Stimulated activated CD4-positive, alpha-beta T cell treated with anti-CD3 and anti-CD28 coated beads, Interleukin-12 subunit alpha, Interleukin-12 subunit beta, amount 100 ng/mL, for 24 hours (primary cell): ENCODE measurements around the gene PTPN14.

ENCODE experiments used
- DNase-seq, 2 experiments: peaks; one replicate each; pipeline ENCODE4 v3.0.0-alpha.2; 2020; ENCODE audit warnings: low read depth in 2 of 2

The PTPN14 gene

DNA sequence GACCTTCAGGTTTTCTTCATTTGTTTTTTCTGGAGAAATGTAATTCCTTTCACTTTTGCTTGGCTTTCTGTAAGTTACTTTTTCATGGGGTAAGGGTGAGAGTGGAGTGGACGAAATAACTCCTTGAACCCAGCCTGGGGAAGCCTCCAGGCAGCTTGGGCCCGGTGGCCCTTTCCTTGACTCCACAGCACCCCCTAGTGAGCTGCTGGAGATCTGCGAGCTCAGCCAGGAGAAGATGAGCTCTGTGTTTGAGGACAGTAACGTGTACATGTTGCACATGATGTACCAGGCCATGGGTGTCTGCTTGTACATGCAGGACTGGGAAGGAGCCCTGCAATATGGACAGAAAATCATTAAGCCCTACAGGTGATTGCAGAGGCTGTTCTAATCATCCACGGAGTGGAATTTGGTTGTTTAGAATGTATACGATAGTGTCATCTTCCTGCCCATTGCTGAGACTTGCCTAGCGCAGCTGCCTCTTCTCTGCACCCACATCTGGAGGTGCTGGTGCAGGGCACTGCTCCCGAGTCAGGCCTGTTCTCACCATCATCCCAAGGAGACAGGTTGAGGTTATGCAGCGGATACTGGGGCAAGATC lies 219.5 kb downstream of the PTPN14 start:
- DNase-seq: peak; percentile 38 to 45

DNA sequence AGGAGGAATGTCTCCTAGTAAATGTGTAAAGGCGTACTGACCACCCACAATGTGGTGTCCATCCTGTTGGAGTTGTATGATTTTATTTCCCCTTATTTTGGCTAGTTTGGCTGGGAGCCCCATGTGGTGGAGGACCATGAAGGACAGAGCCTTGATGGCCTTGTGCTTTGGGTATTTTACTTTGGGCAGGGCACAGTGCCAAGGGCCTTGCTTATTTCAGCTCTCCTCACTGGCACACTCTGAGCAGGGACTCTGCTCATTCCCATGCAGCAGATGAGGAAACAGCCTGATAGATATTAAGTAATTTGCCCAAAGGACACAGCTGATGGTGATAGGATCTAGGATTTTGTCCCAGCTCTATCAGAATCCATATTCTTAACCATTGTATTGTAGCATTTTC lies 220.2 kb downstream of the PTPN14 start:
- no peak for DNase-seq

DNA sequence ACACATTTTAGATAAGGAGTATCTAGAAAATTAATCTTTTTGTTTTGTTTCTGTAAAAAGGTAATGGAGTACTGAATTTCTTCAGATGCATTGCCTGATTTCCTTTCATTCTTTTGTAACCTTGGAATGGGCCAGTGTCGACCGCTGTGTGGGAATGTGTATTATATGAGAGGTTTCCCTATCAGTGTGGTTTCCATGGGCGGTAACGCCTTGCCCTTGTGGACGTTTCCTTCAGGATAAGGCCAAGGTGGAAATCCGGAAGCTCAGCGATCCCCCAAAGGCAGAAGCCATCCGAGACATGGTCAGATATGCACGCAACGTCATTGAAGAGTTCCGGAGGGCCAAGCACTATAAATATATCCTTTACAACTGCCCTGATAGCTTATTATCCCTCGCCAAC lies 220.7 kb downstream of the PTPN14 start:
- DNase-seq: no peak

DNA sequence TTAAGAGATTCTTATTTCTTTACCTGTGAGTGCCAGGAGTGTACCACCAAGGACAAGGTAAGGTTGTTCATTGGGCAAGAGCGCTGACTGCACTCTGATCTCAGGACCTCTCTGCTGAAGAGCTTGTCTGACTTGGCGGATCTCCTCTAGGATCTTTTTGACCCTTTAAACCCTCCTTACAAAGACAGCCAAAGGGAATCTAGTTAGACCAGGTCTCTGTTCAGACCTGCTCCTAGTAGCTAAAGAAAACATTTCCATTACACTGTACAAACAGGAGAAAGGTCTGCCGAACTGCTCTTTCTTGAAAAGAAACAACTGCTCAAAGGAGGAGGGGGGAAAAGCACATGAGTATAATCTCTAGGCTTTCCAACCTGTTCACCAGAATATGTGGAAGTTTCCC lies 221.2 kb downstream of the PTPN14 start:
- DNase-seq: no peak

DNA sequence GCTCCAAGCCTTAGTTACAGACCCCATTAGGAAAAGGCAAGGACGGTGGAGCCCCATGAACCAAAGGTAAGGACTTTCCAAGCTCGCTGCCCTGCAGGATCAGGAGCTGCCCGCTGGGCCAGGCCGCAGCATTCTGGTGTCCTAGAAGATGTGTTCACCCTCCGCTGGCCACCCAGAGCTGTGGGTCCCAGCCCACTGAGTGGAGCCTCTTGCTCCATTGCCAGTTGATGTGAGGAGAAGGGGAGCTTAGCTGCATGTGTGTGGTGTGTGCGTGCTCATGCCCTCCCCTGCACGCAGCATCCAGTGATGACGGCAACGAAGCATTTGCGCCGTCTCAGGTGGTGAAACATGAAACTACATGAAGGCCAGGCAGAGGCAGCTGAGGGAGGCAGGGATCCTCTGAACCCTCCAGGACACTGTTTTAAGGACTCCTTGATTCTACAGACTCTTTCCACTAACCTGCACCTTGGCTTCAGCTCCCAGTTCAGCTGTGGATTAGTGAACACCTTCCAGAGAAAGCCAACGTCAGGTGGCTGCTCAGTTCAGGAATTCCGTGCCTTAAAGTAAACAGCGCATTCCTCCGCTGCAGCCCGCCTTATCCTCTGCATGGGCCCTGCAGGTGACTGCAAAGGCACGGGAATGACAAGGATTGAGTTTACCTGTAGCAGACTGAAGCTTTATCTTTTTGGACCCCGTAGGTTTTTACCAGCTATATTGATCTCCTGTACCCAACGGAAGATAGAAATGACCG lies 221.8 kb downstream of the PTPN14 start:
- DNase-seq: no peak

DNA sequence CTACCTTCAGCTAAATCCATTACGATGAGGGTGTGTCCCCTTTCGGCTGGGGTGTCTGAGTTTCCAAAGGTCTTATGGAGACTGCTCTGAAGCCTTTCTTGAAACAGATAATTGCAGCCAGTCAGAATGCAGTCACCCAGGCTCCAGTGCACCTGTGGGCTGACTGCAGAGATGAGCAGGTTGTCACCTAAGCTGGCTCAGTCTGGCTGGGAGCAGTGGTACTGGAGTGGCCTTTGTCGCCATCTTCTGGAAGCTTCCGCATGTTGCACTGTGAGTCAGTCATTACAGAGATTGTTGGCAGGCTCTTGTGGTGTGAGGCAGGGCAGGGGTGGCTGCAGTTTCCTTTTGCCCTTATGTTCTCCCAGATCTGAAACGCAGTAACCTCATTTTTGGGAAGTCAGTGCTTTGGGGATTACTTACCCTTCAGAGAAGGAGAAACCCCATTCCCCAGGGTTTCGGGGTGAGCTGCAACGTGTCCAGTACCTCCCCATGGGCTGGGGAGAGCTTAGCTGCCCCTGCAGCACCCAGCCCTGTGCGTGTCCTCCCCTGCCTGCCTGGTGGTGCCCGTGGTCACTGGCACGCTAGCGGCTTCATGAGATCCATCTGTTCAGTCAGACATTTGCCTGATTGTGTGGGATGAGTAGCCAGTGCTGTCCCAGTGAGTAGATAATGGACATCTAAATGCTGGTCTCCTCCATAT lies 222.5 kb downstream of the PTPN14 start:
- peak; percentile 52 to 63 for DNase-seq

DNA sequence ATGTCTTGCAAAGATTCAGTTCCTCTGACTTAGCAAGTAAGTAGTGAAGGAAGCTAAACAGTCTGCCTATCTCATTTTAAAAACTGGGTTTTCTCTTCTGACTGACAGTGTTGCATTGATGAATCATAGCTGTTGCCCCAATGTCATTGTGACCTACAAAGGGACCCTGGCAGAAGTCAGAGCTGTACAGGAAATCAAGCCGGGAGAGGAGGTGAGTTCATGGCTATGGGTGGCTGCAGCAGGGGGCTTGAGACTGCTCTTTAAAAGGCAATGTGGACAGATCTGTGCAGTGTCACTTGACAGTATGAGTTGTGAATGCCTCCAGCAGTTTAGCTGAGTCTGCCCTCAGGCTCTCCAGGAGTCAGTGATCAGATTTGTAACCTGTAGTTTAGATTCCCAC lies 223.9 kb downstream of the PTPN14 start:
- DNase-seq: no peak

DNA sequence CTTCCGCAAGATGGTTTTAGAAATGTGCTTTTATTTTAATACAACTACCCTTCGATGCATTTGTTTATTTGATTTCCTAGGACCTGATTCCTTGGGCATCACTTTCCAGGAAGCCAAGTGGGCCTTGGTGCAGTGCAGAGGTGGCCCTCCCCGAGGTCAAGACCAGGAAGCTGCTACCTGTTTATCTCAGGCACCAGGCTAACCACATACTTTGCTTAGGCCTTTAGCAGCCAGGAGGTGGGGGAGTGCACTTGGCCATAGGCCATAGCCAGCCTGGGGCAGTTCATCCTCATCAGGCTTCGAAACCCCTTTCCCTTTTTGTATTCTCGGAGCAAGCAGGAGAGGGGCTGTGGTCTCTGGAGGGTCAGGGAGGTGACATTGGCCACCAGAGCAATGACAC lies 225.0 kb downstream of the PTPN14 start:
- DNase-seq: no peak

DNA sequence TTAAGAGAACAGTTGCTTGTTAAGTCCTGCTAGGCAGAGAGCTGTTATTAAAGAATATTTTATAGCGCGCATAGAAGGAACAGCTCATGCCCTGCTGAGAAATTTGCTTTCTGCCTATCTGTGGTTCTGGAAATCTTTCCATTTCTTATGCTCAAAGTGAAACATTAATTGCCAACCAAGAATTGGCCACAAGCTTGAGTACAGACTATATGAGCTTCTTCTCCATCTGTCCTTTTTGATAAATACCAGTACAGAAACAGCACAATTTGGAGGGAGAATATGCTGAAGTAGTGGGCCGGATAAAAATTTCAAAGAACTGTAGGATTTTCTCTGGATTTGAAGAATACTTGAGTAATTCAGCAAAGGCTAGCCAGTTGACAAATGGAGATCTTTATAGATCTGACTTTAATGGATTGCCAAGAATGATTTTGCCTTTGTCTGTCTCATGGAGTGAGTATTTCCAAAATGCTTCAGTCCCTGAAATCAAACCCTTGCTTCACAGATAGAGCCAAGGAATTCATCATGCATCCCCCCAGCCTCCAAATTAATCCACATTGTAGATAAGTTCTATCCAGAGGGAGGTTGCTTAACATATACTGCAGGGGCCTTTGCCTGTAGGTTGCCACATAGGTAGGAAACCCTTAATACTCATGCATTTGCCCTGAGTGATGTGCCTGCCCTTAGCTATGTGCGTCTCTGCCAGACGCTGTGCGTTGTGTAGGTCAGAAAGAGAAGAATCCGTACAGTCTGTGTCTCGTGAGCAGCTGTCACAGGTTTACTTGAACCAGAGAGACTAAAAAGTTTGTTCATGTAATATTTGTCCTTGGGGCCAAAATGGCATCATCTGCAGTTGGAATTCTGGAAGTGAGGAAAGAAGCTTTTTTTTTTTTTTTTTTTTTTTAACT lies 226.3 kb downstream of the PTPN14 start:
- no peak for DNase-seq

DNA sequence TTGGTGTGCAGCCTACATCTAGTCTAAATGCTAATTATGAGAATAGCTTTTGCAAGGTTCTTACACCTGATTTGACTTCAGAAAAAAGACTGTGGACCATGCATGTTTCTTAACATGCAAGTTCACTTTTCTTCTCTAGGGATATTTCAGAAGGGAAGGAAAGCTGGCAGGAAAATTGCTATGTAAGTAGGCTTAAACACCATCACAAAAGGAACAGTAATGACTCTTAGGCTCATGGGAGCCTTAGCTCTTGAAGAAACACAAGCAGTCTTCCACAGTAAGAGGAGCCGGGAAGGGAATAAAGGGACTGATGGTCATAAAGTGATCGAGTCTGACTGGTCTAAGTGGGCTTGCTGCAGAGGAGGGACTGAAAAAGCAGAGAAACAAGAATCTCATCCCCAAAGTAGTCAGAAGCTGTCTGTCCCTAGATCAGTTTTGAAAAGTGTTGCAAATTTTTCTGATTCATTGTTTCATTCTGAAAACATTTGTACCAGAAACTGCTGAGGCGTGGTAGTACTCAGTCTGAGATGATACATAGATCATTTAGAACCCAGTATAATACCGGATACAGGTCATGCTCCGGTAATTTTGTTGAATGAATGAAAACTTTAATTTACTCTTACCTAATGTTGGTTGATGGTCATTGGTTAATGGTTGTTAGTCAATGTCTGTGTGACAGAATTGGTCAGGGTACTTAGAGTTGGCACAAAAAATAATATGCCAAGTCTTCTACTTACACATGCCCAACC lies 229.5 kb downstream of the PTPN14 start:
- no peak for DNase-seq

DNA sequence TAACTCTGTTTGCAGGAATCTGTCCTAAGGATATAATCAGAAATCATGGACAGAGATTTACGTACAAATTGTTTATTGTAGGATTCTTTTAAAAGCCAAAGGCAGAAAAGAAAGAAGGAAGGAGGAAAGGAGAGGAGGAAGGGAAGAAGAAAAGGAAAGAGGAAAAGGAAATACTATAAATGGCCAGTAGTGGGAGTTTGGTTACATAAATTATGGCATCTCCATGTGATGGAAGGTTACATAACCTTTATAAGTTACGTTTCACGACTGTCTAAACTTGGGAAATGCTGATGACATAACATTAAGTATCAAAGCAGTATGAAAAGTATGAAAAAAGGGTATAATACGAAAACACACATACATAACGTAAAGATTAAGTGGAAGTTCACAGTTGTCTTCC lies 231.5 kb downstream of the PTPN14 start:
- no peak for DNase-seq

DNA sequence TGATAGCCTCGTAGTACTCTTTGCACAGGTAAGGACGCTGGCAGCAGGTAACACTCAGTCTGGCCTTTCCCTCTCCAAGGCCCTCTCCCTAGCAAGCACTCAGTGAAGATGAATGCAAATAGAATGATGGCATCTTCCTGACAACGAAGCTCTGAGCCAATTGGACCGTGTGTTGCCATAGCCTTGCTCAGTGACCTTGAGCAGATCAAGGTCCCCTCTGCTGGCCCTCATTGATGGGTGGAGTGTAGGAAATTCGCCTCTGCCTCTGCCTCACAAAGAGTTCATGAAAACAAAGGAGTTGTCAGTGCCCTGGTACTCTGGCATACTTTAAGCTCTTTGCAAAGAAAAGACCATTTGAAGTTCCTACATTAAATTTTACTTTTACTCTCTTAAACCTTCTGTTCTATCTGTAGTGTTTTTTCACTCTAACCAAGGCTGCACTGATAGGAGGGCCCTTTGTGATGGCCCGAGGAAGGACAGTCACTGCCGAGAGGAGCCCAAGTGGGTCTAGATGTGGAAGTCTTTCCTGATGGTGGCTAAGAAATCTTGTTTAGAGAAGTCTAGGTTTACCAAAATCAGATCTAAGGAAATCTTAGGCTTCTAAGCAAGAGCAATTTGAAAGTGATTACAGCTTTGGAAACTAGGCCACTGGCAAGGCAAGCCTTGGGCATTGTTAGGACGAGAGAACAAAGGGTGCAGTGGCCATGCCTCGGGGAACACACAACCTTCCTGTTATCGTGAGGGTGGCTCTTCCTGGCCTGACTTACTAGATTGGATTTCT lies 232.3 kb downstream of the PTPN14 start:
- no peak for DNase-seq

DNA sequence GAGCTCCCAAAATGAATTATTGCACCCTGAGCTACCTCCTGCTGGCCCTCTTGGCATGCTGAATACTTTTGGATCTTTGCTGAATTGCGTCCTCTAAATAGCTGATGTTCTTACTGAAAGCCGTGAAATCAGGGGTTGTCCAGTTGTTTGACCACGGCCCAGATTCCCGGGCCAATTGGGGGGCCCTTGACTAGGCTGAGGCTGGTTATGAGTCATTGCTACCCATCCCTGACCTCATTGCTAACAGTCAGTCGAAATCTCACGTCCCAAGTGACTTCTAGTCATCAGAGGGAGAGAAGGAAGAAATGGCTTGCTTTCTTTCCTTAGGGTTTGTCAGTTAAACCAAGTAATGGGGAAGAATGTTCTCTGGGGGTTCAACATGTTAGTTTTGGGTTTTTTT lies 233.0 kb downstream of the PTPN14 start:
- DNase-seq: no peak

DNA sequence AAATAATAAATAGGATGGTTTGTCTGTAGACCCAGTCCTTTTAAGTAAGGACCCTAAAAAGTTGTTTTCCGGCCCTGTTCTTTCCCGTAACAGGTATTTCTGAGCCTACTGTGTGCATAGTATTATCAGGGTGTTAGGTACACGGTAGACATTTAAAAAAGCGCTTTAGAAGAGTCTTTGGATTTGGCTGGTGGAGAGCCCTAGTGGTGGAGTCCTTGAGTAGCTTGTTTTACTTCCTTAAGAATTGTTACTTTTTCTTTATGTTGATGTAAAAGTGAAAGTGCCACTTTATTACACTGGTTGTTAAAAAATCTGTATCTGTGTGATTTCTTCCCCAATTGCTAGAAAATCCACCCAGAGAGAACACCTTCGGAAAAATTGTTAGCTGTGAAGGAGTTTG lies 233.7 kb downstream of the PTPN14 start:
- DNase-seq: no peak

DNA sequence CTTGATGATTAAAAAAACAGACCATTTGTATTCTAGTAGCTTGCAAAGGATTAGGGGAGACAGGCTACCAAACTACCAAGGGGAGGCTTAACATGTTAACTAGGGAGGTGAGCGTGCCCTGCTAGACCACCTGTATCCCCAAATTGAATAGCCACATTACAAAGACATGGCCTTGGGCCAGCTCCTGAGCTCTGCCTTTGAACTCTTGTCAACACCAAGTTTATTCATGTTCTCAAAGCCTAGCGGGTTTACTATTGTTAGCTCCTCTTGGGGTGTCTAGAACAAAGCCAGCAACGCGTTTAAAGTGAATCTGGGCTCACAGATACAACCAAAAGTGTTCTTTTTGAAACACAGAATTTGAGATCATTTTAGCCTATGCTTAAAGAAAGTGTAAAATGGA lies 234.1 kb downstream of the PTPN14 start:
- no peak for DNase-seq

DNA sequence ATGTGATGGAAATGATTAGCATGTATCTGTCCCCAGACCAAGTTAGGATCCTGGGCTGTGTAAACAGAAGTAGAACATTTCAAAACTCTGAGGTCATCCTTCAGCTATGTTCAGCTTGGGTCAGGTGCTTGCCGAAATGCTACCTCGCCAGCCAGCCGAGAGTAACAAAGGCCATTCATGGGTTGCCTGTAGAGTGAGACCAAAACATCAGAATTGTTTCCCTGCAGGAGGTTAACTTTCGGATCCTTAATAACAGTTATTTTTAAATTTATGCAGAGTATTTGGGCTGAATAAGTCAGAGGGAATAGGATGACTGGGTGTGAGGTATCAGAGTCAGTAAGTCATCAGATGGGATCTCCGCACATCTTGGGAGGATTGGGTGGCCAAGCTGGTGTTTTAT lies 234.8 kb downstream of the PTPN14 start:
- DNase-seq: no peak

DNA sequence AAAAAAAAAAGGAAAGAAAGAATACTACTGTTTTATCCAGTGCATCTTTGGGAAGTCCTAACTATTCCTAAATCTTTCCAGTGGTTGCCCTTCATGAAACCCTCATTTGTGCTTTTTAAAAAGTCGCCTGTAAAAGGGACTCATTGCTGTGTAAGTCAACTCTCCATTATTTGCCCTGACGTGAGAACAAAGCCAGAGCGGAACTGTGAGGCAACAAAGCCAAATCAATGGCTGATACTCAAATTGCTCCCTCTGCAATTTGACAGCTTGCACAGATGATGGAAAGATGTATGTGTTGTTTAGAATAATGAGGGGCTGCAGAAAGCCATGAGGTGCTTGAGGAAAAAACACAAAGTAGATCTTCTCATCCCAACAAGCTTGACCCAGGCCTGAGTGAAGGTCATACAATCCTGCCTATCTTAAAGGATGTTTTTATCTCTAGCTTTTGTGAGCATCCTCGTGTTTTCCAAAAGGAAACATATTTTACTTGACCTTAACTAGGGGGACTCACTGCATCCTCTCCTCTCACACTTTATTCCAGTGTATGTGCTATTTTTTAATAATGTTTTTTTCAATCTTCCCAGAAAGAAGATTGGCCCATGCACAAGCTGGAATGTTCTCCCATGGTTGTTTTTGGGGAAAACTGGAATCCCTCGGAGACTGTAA lies 237.1 kb downstream of the PTPN14 start:
- no peak for DNase-seq

DNA sequence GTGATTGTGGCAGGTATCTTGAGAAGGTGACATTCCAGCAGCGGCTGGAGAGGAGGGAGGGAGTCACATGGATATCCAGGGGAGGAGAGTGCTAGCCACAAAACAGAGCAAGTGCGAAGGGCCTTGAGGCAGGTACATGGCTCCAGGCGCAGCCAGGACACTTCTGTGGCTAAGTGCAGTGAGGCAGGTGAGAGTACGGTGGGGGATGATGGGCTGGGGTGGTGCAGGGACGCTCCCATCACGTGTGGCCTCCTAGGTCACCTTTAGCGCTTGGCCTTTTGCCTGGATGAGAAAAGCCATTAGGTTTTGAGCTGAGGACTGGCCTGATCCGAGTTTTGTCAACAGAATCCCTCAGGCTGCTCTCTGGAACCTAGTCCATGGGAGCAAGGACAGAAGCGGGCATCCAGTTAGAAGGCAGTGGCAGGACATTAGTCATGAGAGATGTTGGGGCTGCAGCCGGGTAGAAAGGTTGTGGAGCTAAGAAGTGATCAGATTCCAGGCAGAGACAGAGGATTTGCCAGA lies 238.8 kb downstream of the PTPN14 start:
- DNase-seq: no peak

DNA sequence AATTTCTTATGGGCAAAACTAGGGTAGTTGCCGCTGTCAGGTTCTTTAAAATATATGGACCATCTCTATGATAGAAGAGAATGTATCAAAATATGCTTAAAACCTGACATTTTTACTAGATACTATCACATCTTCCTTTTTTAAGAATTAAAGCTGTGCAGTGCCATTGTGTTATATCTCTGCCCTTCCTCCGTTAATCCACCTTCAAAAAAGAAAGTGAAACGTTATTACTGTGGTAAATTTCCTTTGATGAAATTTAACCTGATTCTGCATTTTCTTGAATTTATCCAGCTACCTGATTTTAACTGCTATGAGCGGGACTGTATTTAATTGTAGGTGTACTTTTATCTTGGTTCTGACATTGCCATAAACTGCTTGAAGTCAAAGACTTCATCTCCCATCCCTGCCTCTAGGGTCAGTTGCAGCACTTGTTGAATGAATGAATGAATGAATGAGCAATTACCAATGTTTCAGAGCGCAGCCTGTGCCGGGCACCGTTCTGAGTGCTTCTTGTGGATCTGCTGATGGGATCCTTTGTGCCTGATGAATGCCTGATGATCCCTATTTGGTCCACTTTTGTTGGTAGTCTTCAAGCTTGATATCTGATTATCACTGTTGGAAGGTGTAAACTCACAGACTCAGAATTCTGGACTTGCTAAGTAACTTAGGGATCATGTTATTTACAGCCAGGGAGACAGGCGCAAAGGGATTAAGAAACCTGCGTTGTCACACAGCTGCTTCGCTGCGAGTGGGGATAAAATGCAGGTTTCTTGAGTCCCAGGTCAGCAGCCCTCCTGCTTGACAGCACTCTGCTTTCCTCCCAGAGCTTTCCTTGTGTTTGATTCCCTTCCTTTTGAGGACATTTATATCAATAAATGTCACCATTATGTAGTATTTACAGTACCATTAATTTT lies 240.4 kb downstream of the PTPN14 start:
- no peak for DNase-seq
